K562 (cell line): Measurements from ENCODE around the gene MPHOSPH10. TPM values are rescaled to one million over a fixed set of nuclear protein-coding genes. Genes with fewer than 3 reads are reported as not detected.
A peak's percentile ranks its signal among the peaks of the same experiment; 100 is the strongest.

ENCODE experiments used
- MCM7 ChIP-seq, 2 experiments: fragments of 450-650 bp; IDR thresholded peaks; 2 replicates each; pipeline ENCODE4 v1.6.1; 2016 to 2018
- NCOR1 ChIP-seq: fragments of 450-650 bp; IDR thresholded peaks from 2 replicates; pipeline ENCODE4 v1.6.1; 2016; ENCODE audit warnings: mild to moderate bottlenecking, moderate library complexity
- polyA plus RNA-seq, 8 experiments: library from polyadenylated mRNA; depleted of rRNA in 4 of 8; stranded (reverse) in 5 of 8; unstranded in 3 of 8; fragments of >200 nt; fragmentation: Nextera tagmentation in 2 of 8; fragmentation: Illumina TruSeq in 1 of 8; extraction: Ambion mirVana in 2 of 8; extraction: Trizol in 1 of 8; gene quantifications; 2 replicates each; pipeline versions ENCODE4 v1.2.1 to v1.2.3, GENCODE V29; 2011 to 2014; ENCODE audit warnings: inconsistent platforms in 1 of 8, missing spikeins in 1 of 8
- total RNA-seq, 7 experiments: library from RNA; depleted of rRNA in 6 of 7; stranded (reverse); fragments of >200 nt in 6 of 7; fragmentation: Illumina TruSeq in 2 of 7; extraction: Trizol in 2 of 7; gene quantifications; 2 replicates each; pipeline versions ENCODE4 v1.2.1 to v1.2.3, GENCODE V29; 2011 to 2021; ENCODE audit warnings: low replicate concordance in 1 of 7
- TF ChIP-seq, protein P1 (sequence below): IDR thresholded peaks from 3 replicates; pipeline ENCODE4 v1.6.1; 2011; ENCODE audit warnings: borderline replicate concordance, mild to moderate bottlenecking; ENCODE audit not compliant: insufficient read length, insufficient read depth
- TF ChIP-seq, protein P2 (sequence below): fragments of 250-450 bp; sonication (Bioruptor Pico); IDR thresholded peaks from 2 replicates; pipeline ENCODE4 v1.8.0; 2022; ENCODE audit warnings: moderate library complexity, mild to moderate bottlenecking, inconsistent platforms
- TF ChIP-seq, protein P3 (sequence below): fragments of 200-600 bp; sonication (generic); IDR thresholded peaks from one replicate; pipeline ENCODE4 v1.6.1; 2012; ENCODE audit warnings: mild to moderate bottlenecking, low read depth, low read length, inconsistent platforms
- TF ChIP-seq, protein P4 (sequence below), 2 experiments: fragments of 450-650 bp in 1 of 2; sonication (generic) in 1 of 2; formaldehyde crosslinking in 1 of 2; IDR thresholded peaks in 1 of 2; conservative IDR thresholded peaks in 1 of 2; 2 replicates each; pipeline versions ENCODE4 v1.6.1 to v1.8.1; 2016 to 2023; ENCODE audit warnings: mild to moderate bottlenecking in 2 of 2, moderate library complexity in 2 of 2, inconsistent platforms in 1 of 2, missing genetic modification reagents in 1 of 2
- TF ChIP-seq, protein P5 (sequence below): sonication (generic); formaldehyde crosslinking; IDR thresholded peaks from 2 replicates; pipeline ENCODE4 v1.9.0; 2022; ENCODE audit warnings: mild to moderate bottlenecking, missing genetic modification reagents
- TF ChIP-seq, protein P6 (sequence below): fragments of 250-450 bp; sonication (Bioruptor Pico); IDR thresholded peaks from 2 replicates; pipeline ENCODE4 v1.6.1; 2021; ENCODE audit warnings: mild to moderate bottlenecking

The MPHOSPH10 gene
- total and polyA plus RNA-seq, 9 of the 15 experiments (the other 6 are each of a cell fraction or from before 2014, with no cell fraction given) = 36.8 to 83.7 (median 58.5) TPM

DNA sequence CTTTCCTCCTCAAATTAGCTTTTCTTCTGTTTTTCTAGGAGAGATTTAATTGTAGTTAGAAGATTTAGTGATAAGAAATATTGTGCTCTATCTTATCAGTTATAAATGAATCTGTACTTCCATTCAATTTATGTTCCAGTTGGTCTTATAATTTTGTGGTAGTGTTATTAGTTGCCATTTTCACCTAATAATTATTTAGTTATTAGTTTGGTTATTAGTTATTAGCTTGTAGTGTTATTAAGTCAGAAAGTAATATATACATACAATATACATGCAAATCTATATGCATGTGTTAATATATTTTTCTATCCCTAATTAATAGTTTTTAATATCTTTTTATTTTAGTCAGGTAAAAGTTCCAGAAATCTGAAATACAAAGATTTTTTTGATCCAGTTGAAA is 3.2 kb downstream of the MPHOSPH10 start (continued):
- TF ChIP-seq, protein P1, sequence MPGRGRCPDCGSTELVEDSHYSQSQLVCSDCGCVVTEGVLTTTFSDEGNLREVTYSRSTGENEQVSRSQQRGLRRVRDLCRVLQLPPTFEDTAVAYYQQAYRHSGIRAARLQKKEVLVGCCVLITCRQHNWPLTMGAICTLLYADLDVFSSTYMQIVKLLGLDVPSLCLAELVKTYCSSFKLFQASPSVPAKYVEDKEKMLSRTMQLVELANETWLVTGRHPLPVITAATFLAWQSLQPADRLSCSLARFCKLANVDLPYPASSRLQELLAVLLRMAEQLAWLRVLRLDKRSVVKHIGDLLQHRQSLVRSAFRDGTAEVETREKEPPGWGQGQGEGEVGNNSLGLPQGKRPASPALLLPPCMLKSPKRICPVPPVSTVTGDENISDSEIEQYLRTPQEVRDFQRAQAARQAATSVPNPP = no peak
- TF ChIP-seq, protein P2, sequence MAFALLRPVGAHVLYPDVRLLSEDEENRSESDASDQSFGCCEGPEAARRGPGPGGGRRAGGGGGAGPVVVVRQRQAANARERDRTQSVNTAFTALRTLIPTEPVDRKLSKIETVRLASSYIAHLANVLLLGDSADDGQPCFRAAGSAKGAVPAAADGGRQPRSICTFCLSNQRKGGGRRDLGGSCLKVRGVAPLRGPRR (CRISPR knock-in tag) = no peak
- TF ChIP-seq, protein P3, sequence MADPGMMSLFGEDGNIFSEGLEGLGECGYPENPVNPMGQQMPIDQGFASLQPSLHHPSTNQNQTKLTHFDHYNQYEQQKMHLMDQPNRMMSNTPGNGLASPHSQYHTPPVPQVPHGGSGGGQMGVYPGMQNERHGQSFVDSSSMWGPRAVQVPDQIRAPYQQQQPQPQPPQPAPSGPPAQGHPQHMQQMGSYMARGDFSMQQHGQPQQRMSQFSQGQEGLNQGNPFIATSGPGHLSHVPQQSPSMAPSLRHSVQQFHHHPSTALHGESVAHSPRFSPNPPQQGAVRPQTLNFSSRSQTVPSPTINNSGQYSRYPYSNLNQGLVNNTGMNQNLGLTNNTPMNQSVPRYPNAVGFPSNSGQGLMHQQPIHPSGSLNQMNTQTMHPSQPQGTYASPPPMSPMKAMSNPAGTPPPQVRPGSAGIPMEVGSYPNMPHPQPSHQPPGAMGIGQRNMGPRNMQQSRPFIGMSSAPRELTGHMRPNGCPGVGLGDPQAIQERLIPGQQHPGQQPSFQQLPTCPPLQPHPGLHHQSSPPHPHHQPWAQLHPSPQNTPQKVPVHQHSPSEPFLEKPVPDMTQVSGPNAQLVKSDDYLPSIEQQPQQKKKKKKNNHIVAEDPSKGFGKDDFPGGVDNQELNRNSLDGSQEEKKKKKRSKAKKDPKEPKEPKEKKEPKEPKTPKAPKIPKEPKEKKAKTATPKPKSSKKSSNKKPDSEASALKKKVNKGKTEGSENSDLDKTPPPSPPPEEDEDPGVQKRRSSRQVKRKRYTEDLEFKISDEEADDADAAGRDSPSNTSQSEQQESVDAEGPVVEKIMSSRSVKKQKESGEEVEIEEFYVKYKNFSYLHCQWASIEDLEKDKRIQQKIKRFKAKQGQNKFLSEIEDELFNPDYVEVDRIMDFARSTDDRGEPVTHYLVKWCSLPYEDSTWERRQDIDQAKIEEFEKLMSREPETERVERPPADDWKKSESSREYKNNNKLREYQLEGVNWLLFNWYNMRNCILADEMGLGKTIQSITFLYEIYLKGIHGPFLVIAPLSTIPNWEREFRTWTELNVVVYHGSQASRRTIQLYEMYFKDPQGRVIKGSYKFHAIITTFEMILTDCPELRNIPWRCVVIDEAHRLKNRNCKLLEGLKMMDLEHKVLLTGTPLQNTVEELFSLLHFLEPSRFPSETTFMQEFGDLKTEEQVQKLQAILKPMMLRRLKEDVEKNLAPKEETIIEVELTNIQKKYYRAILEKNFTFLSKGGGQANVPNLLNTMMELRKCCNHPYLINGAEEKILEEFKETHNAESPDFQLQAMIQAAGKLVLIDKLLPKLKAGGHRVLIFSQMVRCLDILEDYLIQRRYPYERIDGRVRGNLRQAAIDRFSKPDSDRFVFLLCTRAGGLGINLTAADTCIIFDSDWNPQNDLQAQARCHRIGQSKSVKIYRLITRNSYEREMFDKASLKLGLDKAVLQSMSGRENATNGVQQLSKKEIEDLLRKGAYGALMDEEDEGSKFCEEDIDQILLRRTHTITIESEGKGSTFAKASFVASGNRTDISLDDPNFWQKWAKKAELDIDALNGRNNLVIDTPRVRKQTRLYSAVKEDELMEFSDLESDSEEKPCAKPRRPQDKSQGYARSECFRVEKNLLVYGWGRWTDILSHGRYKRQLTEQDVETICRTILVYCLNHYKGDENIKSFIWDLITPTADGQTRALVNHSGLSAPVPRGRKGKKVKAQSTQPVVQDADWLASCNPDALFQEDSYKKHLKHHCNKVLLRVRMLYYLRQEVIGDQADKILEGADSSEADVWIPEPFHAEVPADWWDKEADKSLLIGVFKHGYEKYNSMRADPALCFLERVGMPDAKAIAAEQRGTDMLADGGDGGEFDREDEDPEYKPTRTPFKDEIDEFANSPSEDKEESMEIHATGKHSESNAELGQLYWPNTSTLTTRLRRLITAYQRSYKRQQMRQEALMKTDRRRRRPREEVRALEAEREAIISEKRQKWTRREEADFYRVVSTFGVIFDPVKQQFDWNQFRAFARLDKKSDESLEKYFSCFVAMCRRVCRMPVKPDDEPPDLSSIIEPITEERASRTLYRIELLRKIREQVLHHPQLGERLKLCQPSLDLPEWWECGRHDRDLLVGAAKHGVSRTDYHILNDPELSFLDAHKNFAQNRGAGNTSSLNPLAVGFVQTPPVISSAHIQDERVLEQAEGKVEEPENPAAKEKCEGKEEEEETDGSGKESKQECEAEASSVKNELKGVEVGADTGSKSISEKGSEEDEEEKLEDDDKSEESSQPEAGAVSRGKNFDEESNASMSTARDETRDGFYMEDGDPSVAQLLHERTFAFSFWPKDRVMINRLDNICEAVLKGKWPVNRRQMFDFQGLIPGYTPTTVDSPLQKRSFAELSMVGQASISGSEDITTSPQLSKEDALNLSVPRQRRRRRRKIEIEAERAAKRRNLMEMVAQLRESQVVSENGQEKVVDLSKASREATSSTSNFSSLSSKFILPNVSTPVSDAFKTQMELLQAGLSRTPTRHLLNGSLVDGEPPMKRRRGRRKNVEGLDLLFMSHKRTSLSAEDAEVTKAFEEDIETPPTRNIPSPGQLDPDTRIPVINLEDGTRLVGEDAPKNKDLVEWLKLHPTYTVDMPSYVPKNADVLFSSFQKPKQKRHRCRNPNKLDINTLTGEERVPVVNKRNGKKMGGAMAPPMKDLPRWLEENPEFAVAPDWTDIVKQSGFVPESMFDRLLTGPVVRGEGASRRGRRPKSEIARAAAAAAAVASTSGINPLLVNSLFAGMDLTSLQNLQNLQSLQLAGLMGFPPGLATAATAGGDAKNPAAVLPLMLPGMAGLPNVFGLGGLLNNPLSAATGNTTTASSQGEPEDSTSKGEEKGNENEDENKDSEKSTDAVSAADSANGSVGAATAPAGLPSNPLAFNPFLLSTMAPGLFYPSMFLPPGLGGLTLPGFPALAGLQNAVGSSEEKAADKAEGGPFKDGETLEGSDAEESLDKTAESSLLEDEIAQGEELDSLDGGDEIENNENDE = no peak
- TF ChIP-seq, protein P4, sequence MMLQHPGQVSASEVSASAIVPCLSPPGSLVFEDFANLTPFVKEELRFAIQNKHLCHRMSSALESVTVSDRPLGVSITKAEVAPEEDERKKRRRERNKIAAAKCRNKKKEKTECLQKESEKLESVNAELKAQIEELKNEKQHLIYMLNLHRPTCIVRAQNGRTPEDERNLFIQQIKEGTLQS (IDR thresholded peaks at IDR 0.05) = no peak
- TF ChIP-seq, protein P4 (CRISPR knock-in tag; conservative IDR thresholded peaks at IDR 0.05) = peak; percentile 57; the same call in 1 of the 2 replicates
- TF ChIP-seq, protein P5, sequence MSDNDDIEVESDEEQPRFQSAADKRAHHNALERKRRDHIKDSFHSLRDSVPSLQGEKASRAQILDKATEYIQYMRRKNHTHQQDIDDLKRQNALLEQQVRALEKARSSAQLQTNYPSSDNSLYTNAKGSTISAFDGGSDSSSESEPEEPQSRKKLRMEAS (CRISPR knock-in tag) = no peak
- peak in 1 of 2 experiments; percentile 85; a peak in 1 of 4 replicates for TF ChIP-seq MCM7 (IDR thresholded peaks at IDR 0.05)
- TF ChIP-seq, protein P6, sequence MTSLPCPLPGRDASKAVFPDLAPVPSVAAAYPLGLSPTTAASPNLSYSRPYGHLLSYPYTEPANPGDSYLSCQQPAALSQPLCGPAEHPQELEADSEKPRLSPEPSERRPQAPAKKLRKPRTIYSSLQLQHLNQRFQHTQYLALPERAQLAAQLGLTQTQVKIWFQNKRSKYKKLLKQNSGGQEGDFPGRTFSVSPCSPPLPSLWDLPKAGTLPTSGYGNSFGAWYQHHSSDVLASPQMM (CRISPR knock-in tag) = no peak
- TF ChIP-seq NCOR1 = no peak
